Neuron (in vitro differentiated cells): ENCODE results near the gene OR2AG1.

Source experiments
- H2AFZ ChIP-seq: one replicate; pipeline ENCODE4 v1.6.1; 2013; ENCODE audit warnings: low read depth, mild to moderate bottlenecking, inconsistent platforms, low read length, moderate library complexity
- H3K27me3 ChIP-seq: one replicate; pipeline ENCODE4 v1.6.1; 2013; ENCODE audit warnings: low read length; ENCODE audit not compliant: insufficient read depth
- H3K36me3 ChIP-seq: one replicate; pipeline ENCODE4 v1.6.1; 2013; ENCODE audit warnings: low read length; ENCODE audit not compliant: insufficient read depth
- H3K4me1 ChIP-seq: one replicate; pipeline ENCODE4 v1.6.1; 2013; ENCODE audit warnings: low read length; ENCODE audit not compliant: insufficient read depth
- H3K4me3 ChIP-seq: 2 replicates; pipeline ENCODE4 v1.5.1; 2013; ENCODE audit warnings: mild to moderate bottlenecking, low read length, moderate library complexity
- H3K9me3 ChIP-seq: one replicate; pipeline ENCODE4 v1.6.1; 2013; ENCODE audit warnings: low read length

OR2AG1 gene

GRCh38 chr11:6782720-6783119 is at the start of gene OR2AG1:
OR2AG1 (plus strand) TSS chr11:6783020; CDS start chr11:6785038, 2,018 bp downstream.
- Histone ChIP-seq H3K9me3 (no peaks in the 10 kb centered on the region), H3K36me3 (no peaks in the 10 kb centered on the region), H3K4me1 (no peaks in the 10 kb centered on the region), H3K27me3 (no peaks in the 10 kb centered on the region), H3K4me3 (no peak within 1 kb of the TSS), H2AFZ (no peak within 1 kb of the TSS)

- no peaks in the 10 kb centered on the region for H3K36me3 ChIP-seq
- H2AFZ ChIP-seq = no peak overlapping the region
- no peaks in the 10 kb centered on the region for H3K27me3 ChIP-seq
- no peaks in the 10 kb centered on the region for H3K4me1 ChIP-seq
- no peaks in the 10 kb centered on the region for H3K9me3 ChIP-seq
- H3K4me3 ChIP-seq = no peak overlapping the region
Observed at GRCh38 chr11:6733326-6734275, 49.2 kb upstream of the OR2AG1 start.

- H3K27me3 ChIP-seq = no peaks in the 10 kb centered on the region
- no peaks in the 10 kb centered on the region for H3K36me3 ChIP-seq
- H3K4me3 ChIP-seq = no peak overlapping the region
- no peak overlapping the region for H2AFZ ChIP-seq
- H3K4me1 ChIP-seq = no peaks in the 10 kb centered on the region
- H3K9me3 ChIP-seq = no peaks in the 10 kb centered on the region
Observed at GRCh38 chr11:6734616-6735015, 48.2 kb upstream of the OR2AG1 start.

- no peaks in the 10 kb centered on the region for H3K9me3 ChIP-seq
- H3K4me3 ChIP-seq = no peak overlapping the region
- no peaks in the 10 kb centered on the region for H3K36me3 ChIP-seq
- H3K27me3 ChIP-seq = no peaks in the 10 kb centered on the region
- H2AFZ ChIP-seq = no peak overlapping the region
- H3K4me1 ChIP-seq = no peaks in the 10 kb centered on the region
Observed at GRCh38 chr11:6735306-6735705, 47.5 kb upstream of the OR2AG1 start.

GRCh38 chr11:6736495-6737121 is 46.2 kb upstream of the OR2AG1 start:
- Histone ChIP-seq H2AFZ (no peak overlapping the region), H3K27me3 (no peaks in the 10 kb centered on the region), H3K9me3 (no peaks in the 10 kb centered on the region), H3K36me3 (no peaks in the 10 kb centered on the region), H3K4me3 (no peak overlapping the region), H3K4me1 (no peaks in the 10 kb centered on the region)

GRCh38 chr11:6737872-6738466 is 44.9 kb upstream of the OR2AG1 start:
- Histone ChIP-seq H3K27me3 (no peaks in the 10 kb centered on the region), H3K4me1 (no peaks in the 10 kb centered on the region), H3K4me3 (no peak overlapping the region), H3K36me3 (no peaks in the 10 kb centered on the region), H2AFZ (no peak overlapping the region), H3K9me3 (no peaks in the 10 kb centered on the region)

GRCh38 chr11:6738590-6738989 is 44.2 kb upstream of the OR2AG1 start:
- H3K4me3 ChIP-seq = no peak overlapping the region
- no peak overlapping the region for H2AFZ ChIP-seq
- H3K9me3 ChIP-seq = no peaks in the 10 kb centered on the region
- H3K4me1 ChIP-seq = no peaks in the 10 kb centered on the region
- H3K36me3 ChIP-seq = no peaks in the 10 kb centered on the region
- no peaks in the 10 kb centered on the region for H3K27me3 ChIP-seq

GRCh38 chr11:6742260-6742659 is 40.6 kb upstream of the OR2AG1 start:
- Histone ChIP-seq H2AFZ (no peak overlapping the region), H3K36me3 (no peaks in the 10 kb centered on the region), H3K4me3 (no peak overlapping the region), H3K4me1 (no peaks in the 10 kb centered on the region), H3K9me3 (no peaks in the 10 kb centered on the region), H3K27me3 (no peaks in the 10 kb centered on the region)

GRCh38 chr11:6745018-6745417 is 37.8 kb upstream of the OR2AG1 start:
- Histone ChIP-seq H3K4me3 (no peak overlapping the region), H2AFZ (no peak overlapping the region), H3K36me3 (no peaks in the 10 kb centered on the region), H3K4me1 (no peaks in the 10 kb centered on the region), H3K27me3 (no peaks in the 10 kb centered on the region), H3K9me3 (no peaks in the 10 kb centered on the region)

GRCh38 chr11:6745465-6746015 is 37.3 kb upstream of the OR2AG1 start:
- H3K27me3 ChIP-seq = no peaks in the 10 kb centered on the region
- no peaks in the 10 kb centered on the region for H3K9me3 ChIP-seq
- no peaks in the 10 kb centered on the region for H3K36me3 ChIP-seq
- no peak overlapping the region for H3K4me3 ChIP-seq
- no peaks in the 10 kb centered on the region for H3K4me1 ChIP-seq
- H2AFZ ChIP-seq = no peak overlapping the region

- Histone ChIP-seq H3K27me3 (no peaks in the 10 kb centered on the region), H3K4me3 (no peak overlapping the region), H3K4me1 (no peaks in the 10 kb centered on the region), H3K9me3 (no peaks in the 10 kb centered on the region), H3K36me3 (no peaks in the 10 kb centered on the region), H2AFZ (no peak overlapping the region)
Observed at GRCh38 chr11:6746086-6746618, 36.7 kb upstream of the OR2AG1 start.

- Histone ChIP-seq H3K4me3 (no peak overlapping the region), H2AFZ (no peak overlapping the region), H3K4me1 (no peaks in the 10 kb centered on the region), H3K9me3 (no peaks in the 10 kb centered on the region), H3K36me3 (no peaks in the 10 kb centered on the region), H3K27me3 (no peaks in the 10 kb centered on the region)
Observed at GRCh38 chr11:6746626-6747025, 36.2 kb upstream of the OR2AG1 start.
